Thyroid gland (tissue), 4 donors: Measurements from ENCODE around the gene TMEM252.

ENCODE experiments used
- POLR2A ChIP-seq, 2 donors: fragments of 450-650 bp; IDR thresholded peaks; one replicate each; pipeline ENCODE4 v1.6.1; 2017; ENCODE audit warnings: antibody characterized with exemption in 2 of 2, mild to moderate bottlenecking in 2 of 2, moderate library complexity in 1 of 2
- TF ChIP-seq, protein P1 (sequence below), 6 experiments: fragments of 200-600 bp in 3 of 6; fragments of 450-650 bp in 3 of 6; sonication (generic) in 3 of 6; IDR thresholded peaks; one replicate each; pipeline ENCODE4 v1.5.1; 2016 to 2019; ENCODE audit warnings: antibody characterized with exemption in 6 of 6, mild to moderate bottlenecking in 2 of 6, inconsistent platforms in 1 of 6, moderate library complexity in 1 of 6

DNA sequence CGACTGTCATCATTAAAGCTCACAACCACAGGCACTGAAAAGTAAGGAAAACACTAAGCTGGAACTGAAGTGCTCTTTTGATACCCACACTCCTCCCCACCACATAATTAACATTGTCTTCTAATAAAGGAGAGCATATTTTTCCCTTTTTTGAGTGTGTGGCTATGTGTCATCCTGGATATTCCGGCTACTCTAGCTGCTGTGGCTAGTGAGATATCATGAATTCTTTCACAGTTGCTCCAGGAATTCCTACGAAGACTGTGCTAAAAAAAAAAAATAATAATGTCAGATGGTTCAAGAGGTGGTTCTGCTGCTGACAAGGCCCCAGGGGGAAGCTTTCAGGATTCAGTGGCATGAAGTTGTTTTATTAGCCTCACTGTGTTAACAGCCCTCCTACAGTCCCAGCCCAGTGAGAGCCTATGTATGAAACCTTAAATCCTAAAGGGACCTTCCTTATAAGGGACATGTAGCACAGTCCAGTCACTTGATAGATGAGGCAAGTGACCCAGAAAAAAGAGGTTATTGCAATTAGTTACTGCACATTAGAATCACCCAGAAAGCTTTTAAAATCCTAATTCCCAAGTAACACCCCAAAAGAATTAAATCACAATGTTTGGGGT lies 46.6 kb downstream of the TMEM252 start:
- TF ChIP-seq, protein P1, sequence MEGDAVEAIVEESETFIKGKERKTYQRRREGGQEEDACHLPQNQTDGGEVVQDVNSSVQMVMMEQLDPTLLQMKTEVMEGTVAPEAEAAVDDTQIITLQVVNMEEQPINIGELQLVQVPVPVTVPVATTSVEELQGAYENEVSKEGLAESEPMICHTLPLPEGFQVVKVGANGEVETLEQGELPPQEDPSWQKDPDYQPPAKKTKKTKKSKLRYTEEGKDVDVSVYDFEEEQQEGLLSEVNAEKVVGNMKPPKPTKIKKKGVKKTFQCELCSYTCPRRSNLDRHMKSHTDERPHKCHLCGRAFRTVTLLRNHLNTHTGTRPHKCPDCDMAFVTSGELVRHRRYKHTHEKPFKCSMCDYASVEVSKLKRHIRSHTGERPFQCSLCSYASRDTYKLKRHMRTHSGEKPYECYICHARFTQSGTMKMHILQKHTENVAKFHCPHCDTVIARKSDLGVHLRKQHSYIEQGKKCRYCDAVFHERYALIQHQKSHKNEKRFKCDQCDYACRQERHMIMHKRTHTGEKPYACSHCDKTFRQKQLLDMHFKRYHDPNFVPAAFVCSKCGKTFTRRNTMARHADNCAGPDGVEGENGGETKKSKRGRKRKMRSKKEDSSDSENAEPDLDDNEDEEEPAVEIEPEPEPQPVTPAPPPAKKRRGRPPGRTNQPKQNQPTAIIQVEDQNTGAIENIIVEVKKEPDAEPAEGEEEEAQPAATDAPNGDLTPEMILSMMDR (IDR thresholded peaks at IDR 0.05), result no peak
- no peak for TF ChIP-seq POLR2A (IDR thresholded peaks at IDR 0.05)
